Right renal pelvis (tissue), 4 donors: ENCODE data around the gene SHC4. TPM values are rescaled to one million over a fixed set of nuclear protein-coding genes. Genes with fewer than 3 reads are reported as not detected.
A peak's percentile ranks its signal among the peaks of the same experiment; 100 is the strongest.
"Not testable (repeated sequence)": the region's sequence is repeated elsewhere in the genome, so short reads cannot be mapped to it uniquely, and the experiment has no call there.

Experiments
- DNase-seq, 4 donors: peaks; one replicate each; pipeline ENCODE4 v3.0.0-alpha.2; 2013; ENCODE audit warnings: low read depth in 4 of 4, low spot score in 3 of 4, missing footprints in 1 of 4
- polyA plus RNA-seq, 4 donors: library from polyadenylated mRNA; unstranded; fragments of 120-200 nt; gene quantifications; one replicate each; pipeline ENCODE4 v1.2.1, GENCODE V29; 2013; ENCODE audit not compliant: insufficient read length in 4 of 4

The SHC4 gene
- polyA plus RNA-seq, 4 donors, result 2.0 to 3.5 (median 3.1) TPM

GRCh38 chr15:48855501-48856440, 107.9 kb downstream of the SHC4 start:
- peak; percentile 39 to 61 (median 51) for DNase-seq

GRCh38 chr15:48854434-48854833, 109.3 kb downstream of the SHC4 start:
- DNase-seq, result not testable (repeated sequence)

- DNase-seq, result no peak
These were observed 111.8 kb downstream of the SHC4 start for GRCh38 chr15:48851956-48852355.

- no peak for DNase-seq
These were observed 113.1 kb downstream of the SHC4 start for GRCh38 chr15:48850648-48851047.

- DNase-seq, result no peak
These were observed 118.6 kb downstream of the SHC4 start for GRCh38 chr15:48845123-48845522.

- DNase-seq, result no peak
These were observed 121.2 kb downstream of the SHC4 start for GRCh38 chr15:48842501-48842900.

GRCh38 chr15:48834756-48835155, 129.0 kb downstream of the SHC4 start:
- DNase-seq, result no peak

GRCh38 chr15:48833526-48834239, 130.0 kb downstream of the SHC4 start:
- no peak for DNase-seq

- DNase-seq, result no peak
These were observed 131.1 kb downstream of the SHC4 start for GRCh38 chr15:48832648-48833047.

GRCh38 chr15:48828906-48829305, 134.8 kb downstream of the SHC4 start:
- DNase-seq, result no peak

GRCh38 chr15:48828471-48828870, 135.2 kb downstream of the SHC4 start:
- DNase-seq, result no peak

- no peak for DNase-seq
These were observed 138.6 kb downstream of the SHC4 start for GRCh38 chr15:48825075-48825474.

- DNase-seq, result no peak
These were observed 140.0 kb downstream of the SHC4 start for GRCh38 chr15:48823706-48824105.

GRCh38 chr15:48823237-48823636, 140.5 kb downstream of the SHC4 start:
- DNase-seq, result no peak

GRCh38 chr15:48814286-48814685, 149.4 kb downstream of the SHC4 start:
- no peak for DNase-seq

- no peak for DNase-seq
These were observed 152.3 kb downstream of the SHC4 start for GRCh38 chr15:48811325-48811958.

- DNase-seq, result peak; percentile 94 to 98 (median 96)
These were observed 153.1 kb downstream of the SHC4 start, which contains the start of gene CEP152 for GRCh38 chr15:48810414-48811324. Gene CEP152 (minus strand): TSS chr15:48811069. CDS start chr15:48805649, 5,420 bp downstream.

GRCh38 chr15:48806151-48806550, 157.6 kb downstream of the SHC4 start:
- no peak for DNase-seq

- no peak for DNase-seq
These were observed 158.1 kb downstream of the SHC4 start for GRCh38 chr15:48805591-48805990.

- no peak for DNase-seq
These were observed 159.8 kb downstream of the SHC4 start for GRCh38 chr15:48803877-48804276.
